SK-N-SH (cell line): Measurements from ENCODE around the gene TFF1. TPM values are rescaled to one million over a fixed set of nuclear protein-coding genes. Genes with fewer than 3 reads are reported as not detected.

Experiments
- CTCF ChIA-PET: fragments of 300-600, 350-600 bp; formaldehyde crosslinking; extraction: SDS; loops from one replicate; lab custom pipeline; 2021; lab: Yijun Ruan, JAX
- POLR2A ChIA-PET: fragments of 350-600 bp; sonication (Branson Sonifier 250); formaldehyde crosslinking; extraction: SDS; loops from one replicate; lab custom pipeline; 2020; ENCODE audit warnings: antibody characterized with exemption, inconsistent platforms; lab: Yijun Ruan, JAX
- DNase-seq: peaks from one replicate; pipeline ENCODE4 v3.0.0; 2012
- H2AFZ ChIP-seq: fragments of 200-600 bp; sonication (generic); 2 replicates; pipeline ENCODE4 v1.8.1; 2016; ENCODE audit warnings: antibody characterized with exemption, mild to moderate bottlenecking, low read depth
- H3F3A ChIP-seq: fragments of 200-600 bp; sonication (generic); replicated peaks from 2 replicates; pipeline ENCODE3; 2016; ENCODE audit warnings: antibody characterized with exemption, mild to moderate bottlenecking; ENCODE audit not compliant: insufficient read depth
- H3K27ac ChIP-seq, 2 experiments: fragments of 200-500 bp in 1 of 2; fragments of 200-600 bp in 1 of 2; sonication (Bioruptor generic) in 1 of 2; sonication (generic), shearing (Covaris generic) in 1 of 2; 2 replicates each; pipeline versions ENCODE4 v1.5.1 to v1.6.1; 2014 to 2016; ENCODE audit warnings: low read depth in 2 of 2, inconsistent platforms in 1 of 2, low read length in 1 of 2, mild to moderate bottlenecking in 1 of 2, mixed read lengths in 1 of 2
- H3K27me3 ChIP-seq: fragments of 200-600 bp; sonication (generic), shearing (Covaris generic); 2 replicates; pipeline ENCODE4 v1.6.1; 2016; ENCODE audit warnings: mixed run types; ENCODE audit not compliant: insufficient read depth
- H3K36me3 ChIP-seq, 2 experiments: fragments of 200-500 bp in 1 of 2; fragments of 200-600 bp in 1 of 2; sonication (Bioruptor generic) in 1 of 2; sonication (generic) in 1 of 2; replicated peaks in 1 of 2; 2 replicates each; pipeline versions ENCODE3 to v1.5.1; 2014 to 2016; ENCODE audit warnings: low read length in 1 of 2, mild to moderate bottlenecking in 1 of 2; ENCODE audit not compliant: insufficient read depth in 2 of 2, control insufficient read depth in 1 of 2
- H3K4me1 ChIP-seq, 2 experiments: fragments of 200-500 bp in 1 of 2; fragments of 200-600 bp in 1 of 2; sonication (Bioruptor generic) in 1 of 2; sonication (generic), shearing (Covaris generic) in 1 of 2; 2 replicates each; pipeline versions ENCODE4 v1.5.1 to v1.6.1; 2014 to 2016; ENCODE audit warnings: low read depth in 1 of 2, low read length in 1 of 2, mixed run types in 1 of 2; ENCODE audit not compliant: insufficient read depth in 2 of 2, control insufficient read depth in 1 of 2
- H3K4me2 ChIP-seq: fragments of 200-600 bp; sonication (generic), shearing (Covaris generic); 2 replicates; pipeline ENCODE4 v1.6.1; 2017; ENCODE audit warnings: mixed run types
- H3K4me3 ChIP-seq, 2 experiments: fragments of 200-500 bp in 1 of 2; fragments of 200-600 bp in 1 of 2; sonication (Bioruptor generic) in 1 of 2; sonication (generic), shearing (Covaris generic) in 1 of 2; 2 replicates each; pipeline versions ENCODE4 v1.5.1 to v1.8.1; 2014 to 2016; ENCODE audit warnings: low read depth in 2 of 2, inconsistent platforms in 1 of 2, low read length in 1 of 2, mild to moderate bottlenecking in 1 of 2, mixed read lengths in 1 of 2, moderate library complexity in 1 of 2
- H3K79me2 ChIP-seq: fragments of 200-600 bp; sonication (generic); 2 replicates; pipeline ENCODE4 v1.8.1; 2017; ENCODE audit warnings: mild to moderate bottlenecking; ENCODE audit not compliant: insufficient read depth
- H3K9ac ChIP-seq: fragments of 200-600 bp; sonication (generic); 2 replicates; pipeline ENCODE4 v1.6.1; 2017; ENCODE audit warnings: mixed run types
- H3K9me2 ChIP-seq: fragments of 200-600 bp; sonication (generic); 2 replicates; pipeline ENCODE4 v1.6.1; 2017; ENCODE audit warnings: mixed run types
- H3K9me3 ChIP-seq: fragments of 200-600 bp; sonication (generic); 2 replicates; pipeline ENCODE4 v1.6.1; 2017; ENCODE audit warnings: mixed run types, mild to moderate bottlenecking, moderate library complexity
- H4K20me1 ChIP-seq: fragments of 200-600 bp; sonication (generic); 2 replicates; pipeline ENCODE4 v1.6.1; 2017; ENCODE audit warnings: mild to moderate bottlenecking, mixed run types; ENCODE audit not compliant: insufficient read depth
- CHD2 ChIP-seq: fragments of 150-350 bp; IDR thresholded peaks from 2 replicates; pipeline ENCODE4 v1.6.1; 2018; ENCODE audit warnings: low read length; ENCODE audit not compliant: partially characterized antibody
- ELF1 ChIP-seq: IDR thresholded peaks from 2 replicates; pipeline ENCODE4 v1.4.0; 2012
- EP300 ChIP-seq, 2 experiments: IDR thresholded peaks; 2 replicates each; pipeline versions ENCODE4 v1.4.0 to v1.6.1; 2012; ENCODE audit warnings: borderline replicate concordance in 1 of 2, low read depth in 1 of 2, low read length in 1 of 2
- FOSL2 ChIP-seq: IDR thresholded peaks from 2 replicates; pipeline ENCODE4 v1.4.0; 2012; ENCODE audit warnings: low read depth, mild to moderate bottlenecking, moderate library complexity, borderline replicate concordance
- FOXM1 ChIP-seq: IDR thresholded peaks from 2 replicates; pipeline ENCODE4 v1.4.0; 2012; ENCODE audit warnings: low read depth, mild to moderate bottlenecking
- IRF3 ChIP-seq: fragments of 150-350 bp; IDR thresholded peaks from 2 replicates; pipeline ENCODE4 v1.6.1; 2016; ENCODE audit warnings: mild to moderate bottlenecking, low read depth, low read length
- JUND ChIP-seq: IDR thresholded peaks from 2 replicates; pipeline ENCODE4 v1.4.0; 2012
- MAX ChIP-seq: IDR thresholded peaks from 2 replicates; pipeline ENCODE4 v1.4.0; 2012; ENCODE audit warnings: low read depth
- NFIC ChIP-seq: IDR thresholded peaks from 2 replicates; pipeline ENCODE4 v1.4.0; 2012; ENCODE audit warnings: borderline replicate concordance
- PBX3 ChIP-seq: IDR thresholded peaks from 2 replicates; pipeline ENCODE4; 2012
- POLR2AphosphoS5 ChIP-seq: IDR thresholded peaks from 2 replicates; pipeline ENCODE4 v1.6.1; 2012; ENCODE audit warnings: low read depth, low read length
- RAD21 ChIP-seq: IDR thresholded peaks from 2 replicates; pipeline ENCODE4 v1.6.1; 2012; ENCODE audit warnings: mild to moderate bottlenecking, low read length
- REST ChIP-seq: IDR thresholded peaks from 2 replicates; pipeline ENCODE4 v1.6.1; 2012; ENCODE audit warnings: mild to moderate bottlenecking, low read depth, low read length, moderate library complexity
- RFX5 ChIP-seq: IDR thresholded peaks from 2 replicates; pipeline ENCODE4 v1.6.1; 2012; ENCODE audit warnings: mild to moderate bottlenecking, improper control_type of control experiment, low read length
- RXRA ChIP-seq: IDR thresholded peaks from 2 replicates; pipeline ENCODE4 v1.4.0; 2012; ENCODE audit warnings: low read depth, mild to moderate bottlenecking, borderline replicate concordance
- SIN3A ChIP-seq: IDR thresholded peaks from 2 replicates; pipeline ENCODE4 v1.6.1; 2012; ENCODE audit warnings: low read depth, mild to moderate bottlenecking, low read length, moderate library complexity, borderline replicate concordance
- SMC3 ChIP-seq: IDR thresholded peaks from 2 replicates; pipeline ENCODE4 v1.6.1; 2012; ENCODE audit warnings: low read depth, low read length, improper control_type of control experiment
- TAF1 ChIP-seq: IDR thresholded peaks from 2 replicates; pipeline ENCODE4 v1.6.1; 2012; ENCODE audit warnings: low read depth, mild to moderate bottlenecking, low read length, moderate library complexity, borderline replicate concordance
- TCF12 ChIP-seq: IDR thresholded peaks from 2 replicates; pipeline ENCODE4 v1.4.0; 2012
- USF1 ChIP-seq: IDR thresholded peaks from 2 replicates; pipeline ENCODE4 v1.4.0; 2012; ENCODE audit warnings: low read depth, borderline replicate concordance
- WGBS: methylation state at CpG from one replicate; pipeline ENCODE4 v1.1.6; 2017; ENCODE audit warnings: low lambda C conversion rate; 5-methylcytosine and 5-hydroxymethylcytosine counted together
- polyA plus RNA-seq, 3 experiments: library from polyadenylated mRNA; depleted of rRNA; stranded (reverse); fragments of >200 nt; gene quantifications; 2 replicates each; pipeline ENCODE4 v1.2.3, GENCODE V29; 2012

The TFF1 gene
- polyA plus RNA-seq, 1 of the 3 experiments (the other 2 are of a cell fraction): not detected

GRCh38 chr21:42356046-42356445, 10.3 kb downstream of the TFF1 start (continued):
- TF ChIP-seq JUND (no peak), EP300 (IDR thresholded peaks at IDR 0.05; ENCODE audit: borderline replicate concordance in 1 of 2, low read depth in 1 of 2, low read length in 1 of 2) (no peak), RFX5 (no peak), FOXM1 (no peak), ELF1 (no peak), TCF12 (no peak), SMC3 (no peak), TAF1 (no peak), MAX (no peak), RXRA (no peak)
- TF ChIP-seq, all 33 proteins: peak for 0

- no peaks in the 10 kb centered on the region for H4K20me1 ChIP-seq
- H3K4me3 ChIP-seq: no peak overlapping the region
- H2AFZ ChIP-seq: no peak overlapping the region
- no peaks in the 10 kb centered on the region for H3K36me3 ChIP-seq
- 19% methylated on average over 5 of the region's 5 CpGs for WGBS
- ChIA-PET POLR2A (no interaction called here), CTCF (no interaction called here)
- no peak for TF ChIP-seq ELF1
- no peak for TF ChIP-seq RAD21
- TF ChIP-seq EP300 (IDR thresholded peaks at IDR 0.05; ENCODE audit: borderline replicate concordance in 1 of 2, low read depth in 1 of 2, low read length in 1 of 2): no peak
- TF ChIP-seq REST: no peak
- TF ChIP-seq CHD2: no peak
- no peak for TF ChIP-seq TCF12
- no peaks in the 10 kb centered on the region for H3K27me3 ChIP-seq
- H3K9me2 ChIP-seq: no peaks in the 10 kb centered on the region
- no peaks in the 10 kb centered on the region for H3K4me1 ChIP-seq
- H3K27ac ChIP-seq: no peak overlapping the region
- H3K79me2 ChIP-seq: no peaks in the 10 kb centered on the region
- H3K9ac ChIP-seq: no peak overlapping the region
- no peak overlapping the region for H3K4me2 ChIP-seq
- no peaks in the 10 kb centered on the region; the same call in 1 of the 2 replicates for H3K9me3 ChIP-seq
- H3F3A ChIP-seq: no peaks in the 10 kb centered on the region
- DNase-seq: no peak
Measured at GRCh38 chr21:42353623-42354022, 12.7 kb downstream of the TFF1 start.

GRCh38 chr21:42352441-42353095, 13.8 kb downstream of the TFF1 start:
- Histone ChIP-seq H3K27ac (no peak overlapping the region), H3K9ac (no peak overlapping the region), H3K9me2 (no peaks in the 10 kb centered on the region), H3K4me2 (no peak overlapping the region), H3K27me3 (no peaks in the 10 kb centered on the region), H3F3A (no peaks in the 10 kb centered on the region), H2AFZ (no peak overlapping the region), H4K20me1 (no peaks in the 10 kb centered on the region), H3K9me3 (no peaks in the 10 kb centered on the region; the same call in 1 of the 2 replicates), H3K36me3 (no peaks in the 10 kb centered on the region), H3K79me2 (no peaks in the 10 kb centered on the region), H3K4me3 (no peak overlapping the region), H3K4me1 (no peaks in the 10 kb centered on the region)
- DNase-seq: no peak
- CTCF ChIA-PET: no interaction called here
- POLR2A ChIA-PET: no interaction called here
- WGBS: 40% methylated on average over 13 of the region's 14 CpGs
- no peak for TF ChIP-seq NFIC
- TF ChIP-seq IRF3: no peak
- no peak for TF ChIP-seq ELF1
- no peak for TF ChIP-seq PBX3
- no peak for TF ChIP-seq TCF12
- no peak for TF ChIP-seq FOSL2
- no peak for TF ChIP-seq SIN3A
- TF ChIP-seq USF1: no peak
- TF ChIP-seq POLR2AphosphoS5: no peak
- no peak for TF ChIP-seq EP300 (IDR thresholded peaks at IDR 0.05; ENCODE audit: borderline replicate concordance in 1 of 2, low read depth in 1 of 2, low read length in 1 of 2)
- TF ChIP-seq TAF1: no peak
- TF ChIP-seq RXRA: no peak
